Measurements from ENCODE around the gene LMNB1.
"Not testable (repeated sequence)": the region's sequence is repeated elsewhere in the genome, so short reads cannot be mapped to it uniquely, and the experiment has no call there.

The LMNB1 gene, protein sequence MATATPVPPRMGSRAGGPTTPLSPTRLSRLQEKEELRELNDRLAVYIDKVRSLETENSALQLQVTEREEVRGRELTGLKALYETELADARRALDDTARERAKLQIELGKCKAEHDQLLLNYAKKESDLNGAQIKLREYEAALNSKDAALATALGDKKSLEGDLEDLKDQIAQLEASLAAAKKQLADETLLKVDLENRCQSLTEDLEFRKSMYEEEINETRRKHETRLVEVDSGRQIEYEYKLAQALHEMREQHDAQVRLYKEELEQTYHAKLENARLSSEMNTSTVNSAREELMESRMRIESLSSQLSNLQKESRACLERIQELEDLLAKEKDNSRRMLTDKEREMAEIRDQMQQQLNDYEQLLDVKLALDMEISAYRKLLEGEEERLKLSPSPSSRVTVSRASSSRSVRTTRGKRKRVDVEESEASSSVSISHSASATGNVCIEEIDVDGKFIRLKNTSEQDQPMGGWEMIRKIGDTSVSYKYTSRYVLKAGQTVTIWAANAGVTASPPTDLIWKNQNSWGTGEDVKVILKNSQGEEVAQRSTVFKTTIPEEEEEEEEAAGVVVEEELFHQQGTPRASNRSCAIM

GRCh38 chr5:126776499-126777256, at the start of gene LMNB1:
LMNB1 (plus strand) TSS chr5:126777136; CDS start chr5:126777509, 373 bp downstream.
- DNase-seq (ENCODE audit: low read depth, low spot score), result peak; percentile 98

DNA sequence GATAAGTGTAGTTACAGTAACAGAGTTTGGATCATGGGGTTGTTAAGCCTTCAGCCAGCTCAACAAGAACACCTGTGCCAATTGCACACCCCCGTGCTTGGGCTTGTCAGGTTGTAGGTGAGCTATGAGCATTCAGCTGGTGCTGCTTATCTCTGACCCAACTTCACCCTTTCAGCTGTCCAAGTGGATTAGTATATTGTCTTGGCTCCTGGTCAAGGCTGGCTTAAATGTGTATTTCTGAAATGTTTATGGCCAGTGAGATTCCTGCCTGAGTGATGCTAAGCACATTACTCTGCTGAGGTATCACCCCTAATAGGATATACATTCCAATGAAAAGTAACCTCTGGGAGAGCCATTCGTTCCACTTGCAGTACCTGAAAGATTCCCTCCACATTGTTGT, 44.2 kb upstream of the LMNB1 start:
- DNase-seq (ENCODE audit: low read depth, low spot score), result no peak

GRCh38 chr5:126734573-126734972, 42.4 kb upstream of the LMNB1 start:
- not testable (repeated sequence) for DNase-seq (ENCODE audit: low read depth, low spot score)

DNA sequence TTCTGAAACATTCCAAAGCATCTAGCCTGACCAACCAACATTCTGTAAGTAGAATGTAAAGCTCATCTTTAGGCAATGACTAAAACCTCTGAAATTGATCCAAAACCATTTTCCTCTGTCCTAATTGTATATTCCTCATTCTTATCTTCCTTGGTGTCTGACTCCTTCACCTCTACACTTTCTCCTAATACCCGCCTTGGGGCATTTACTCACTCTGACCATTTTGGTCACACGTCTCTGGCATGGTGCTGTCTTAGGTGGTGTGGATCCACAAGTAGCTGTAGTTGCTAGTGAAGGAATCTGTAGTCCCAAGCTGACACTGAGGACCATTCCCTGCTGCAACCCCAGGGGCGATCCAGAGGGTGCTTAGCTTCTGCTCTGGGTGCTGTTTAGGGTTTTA, 40.8 kb upstream of the LMNB1 start:
- DNase-seq (ENCODE audit: low read depth, low spot score), result no peak

DNA sequence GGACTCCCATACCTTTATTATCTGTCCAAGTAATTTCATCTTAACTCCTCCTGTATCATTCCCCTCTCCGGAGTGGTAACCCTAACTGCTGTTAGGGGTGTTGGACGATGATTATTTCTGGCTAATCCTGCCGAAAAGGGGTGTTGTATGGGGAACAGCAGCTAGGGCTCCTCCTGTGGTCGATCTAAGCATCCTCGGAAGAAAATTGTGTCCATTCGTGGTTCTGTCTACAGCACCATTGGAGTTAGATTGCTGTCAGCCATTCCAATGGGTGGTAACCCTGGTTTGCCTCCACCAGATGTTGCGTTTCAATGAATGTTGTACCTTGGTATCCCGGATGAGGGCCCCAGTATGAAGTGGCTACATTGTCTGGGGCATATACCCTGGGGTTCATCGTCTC, 35.6 kb upstream of the LMNB1 start:
- DNase-seq (ENCODE audit: low read depth, low spot score), result no peak

GRCh38 chr5:126742425-126742824, 34.5 kb upstream of the LMNB1 start:
- no peak for DNase-seq (ENCODE audit: low read depth, low spot score)

DNA sequence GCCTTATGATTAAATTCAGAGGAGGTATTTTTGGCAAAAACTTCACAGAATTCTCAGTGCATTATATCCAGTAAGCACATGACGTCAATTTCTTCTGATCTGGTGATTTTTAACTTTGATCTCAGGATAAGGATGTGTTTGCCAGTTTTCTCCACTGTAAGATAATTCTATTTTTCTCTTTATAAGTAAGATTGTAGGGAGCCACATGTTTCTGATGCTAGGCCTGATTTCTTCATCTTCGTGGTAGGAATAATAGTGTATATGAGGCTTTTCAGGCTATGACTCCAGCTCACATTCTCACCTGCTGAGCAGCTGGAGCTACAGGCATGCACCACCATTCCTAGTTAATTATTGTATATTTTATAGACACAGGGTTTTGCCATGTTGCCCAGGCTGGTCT, 32.1 kb upstream of the LMNB1 start:
- no peak for DNase-seq (ENCODE audit: low read depth, low spot score)

GRCh38 chr5:126745259-126745992, 31.5 kb upstream of the LMNB1 start:
- DNase-seq (ENCODE audit: low read depth, low spot score), result no peak

DNA sequence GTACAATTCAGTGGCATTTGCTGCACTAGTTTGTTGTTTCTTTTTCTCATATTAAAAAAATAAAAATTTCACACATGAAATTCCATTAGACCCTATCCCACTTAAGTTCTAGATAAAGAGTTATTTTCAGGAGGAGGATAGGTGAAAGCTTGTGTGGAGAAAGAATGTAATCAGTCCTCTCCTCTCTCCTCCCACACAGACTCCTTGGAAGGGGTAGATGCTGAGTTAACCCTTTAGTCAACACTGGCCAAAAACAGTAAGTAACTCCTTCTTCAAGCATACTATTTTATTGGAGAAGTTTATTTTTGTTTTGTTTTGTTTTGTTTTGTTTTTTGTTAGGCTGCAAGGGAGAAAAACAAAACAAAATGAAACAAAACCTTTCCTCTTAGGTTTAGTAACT, 30.6 kb upstream of the LMNB1 start:
- DNase-seq (ENCODE audit: low read depth, low spot score), result no peak

DNA sequence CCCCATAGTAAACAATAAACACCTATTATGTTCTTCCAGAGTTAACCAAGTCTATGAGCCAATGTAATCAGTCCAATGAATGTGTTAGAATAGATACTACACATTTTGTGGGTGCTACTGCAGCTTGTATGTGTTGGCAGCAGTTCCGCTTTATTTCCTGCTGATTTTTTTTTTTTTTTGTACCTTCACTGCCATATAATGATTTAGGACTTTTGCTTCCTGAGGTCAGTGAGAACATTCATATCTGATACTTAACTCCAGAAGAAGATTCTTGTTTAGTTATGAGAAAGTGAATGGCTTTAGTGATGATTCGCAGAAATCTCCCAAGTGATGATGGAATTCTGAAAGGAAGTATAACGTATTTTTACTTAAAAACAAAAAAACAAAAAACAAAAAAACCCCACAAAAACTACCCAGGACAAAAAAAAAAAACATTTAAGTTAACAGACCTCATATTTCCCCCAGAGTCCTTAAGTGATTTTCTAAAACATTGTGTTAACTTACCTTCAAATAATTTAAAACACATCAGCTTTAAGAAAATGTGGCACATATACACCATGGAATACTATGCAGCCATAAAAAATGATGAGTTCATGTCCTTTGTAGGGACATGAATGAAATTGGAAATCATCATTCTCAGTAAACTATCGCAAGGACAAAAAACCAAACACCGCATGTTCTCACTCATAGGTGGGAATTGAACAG, 24.7 kb upstream of the LMNB1 start:
- DNase-seq (ENCODE audit: low read depth, low spot score), result no peak

DNA sequence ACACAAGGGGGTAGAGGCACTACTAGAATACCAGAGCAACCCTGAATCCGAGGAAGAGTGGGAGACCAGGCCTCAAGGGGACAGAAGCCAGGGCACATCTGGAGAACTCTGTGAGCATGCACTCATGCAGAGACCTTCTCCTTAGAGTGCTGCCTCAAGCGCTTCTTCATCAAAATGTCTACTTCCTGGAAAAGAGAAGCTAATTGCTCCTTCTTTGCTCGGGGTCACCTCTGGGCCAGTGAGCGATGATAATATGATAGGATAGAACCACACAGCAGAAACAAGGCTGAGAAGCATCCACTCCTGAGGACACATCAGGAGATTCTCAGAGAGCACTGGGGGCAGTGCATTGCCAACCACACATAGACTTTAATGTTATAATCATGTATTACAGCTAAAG, 23.7 kb upstream of the LMNB1 start:
- DNase-seq (ENCODE audit: low read depth, low spot score), result no peak

GRCh38 chr5:126754609-126755008, 22.3 kb upstream of the LMNB1 start:
- no peak for DNase-seq (ENCODE audit: low read depth, low spot score)

GRCh38 chr5:126755593-126755992, 21.3 kb upstream of the LMNB1 start:
- no peak for DNase-seq (ENCODE audit: low read depth, low spot score)

DNA sequence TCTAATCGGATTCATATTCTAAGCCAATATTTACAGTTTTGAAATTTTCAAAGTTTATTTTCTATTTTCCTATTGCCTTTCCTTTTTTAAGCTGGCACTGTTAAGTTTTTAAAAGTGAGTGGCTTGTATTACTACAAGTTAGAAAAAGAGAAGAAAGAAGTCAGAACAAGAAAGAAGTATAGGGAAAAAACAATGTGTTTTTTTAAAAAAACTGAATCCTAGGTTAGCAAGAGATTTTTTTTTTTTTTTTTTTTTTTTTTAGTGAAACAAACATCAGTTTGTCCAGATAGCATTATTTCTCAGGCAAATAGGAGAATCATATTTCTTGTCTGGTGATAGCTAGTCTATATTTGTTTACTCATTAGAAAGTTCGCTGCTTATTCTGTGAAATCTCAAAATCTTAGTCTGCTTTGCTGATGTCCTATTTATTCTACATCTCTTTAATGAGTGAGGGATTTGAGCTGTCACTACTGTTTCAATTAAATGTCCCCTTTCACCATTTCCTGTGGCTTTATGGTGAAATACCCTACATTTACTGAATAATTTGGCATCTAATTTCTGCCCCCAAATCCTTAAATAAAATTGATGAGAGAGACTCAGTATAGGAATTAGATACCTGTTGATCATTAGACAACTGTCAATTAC, 19.1 kb upstream of the LMNB1 start:
- DNase-seq (ENCODE audit: low read depth, low spot score), result no peak

- no peak for DNase-seq (ENCODE audit: low read depth, low spot score)
Observed at GRCh38 chr5:126763371-126763770, 13.6 kb upstream of the LMNB1 start.

DNA sequence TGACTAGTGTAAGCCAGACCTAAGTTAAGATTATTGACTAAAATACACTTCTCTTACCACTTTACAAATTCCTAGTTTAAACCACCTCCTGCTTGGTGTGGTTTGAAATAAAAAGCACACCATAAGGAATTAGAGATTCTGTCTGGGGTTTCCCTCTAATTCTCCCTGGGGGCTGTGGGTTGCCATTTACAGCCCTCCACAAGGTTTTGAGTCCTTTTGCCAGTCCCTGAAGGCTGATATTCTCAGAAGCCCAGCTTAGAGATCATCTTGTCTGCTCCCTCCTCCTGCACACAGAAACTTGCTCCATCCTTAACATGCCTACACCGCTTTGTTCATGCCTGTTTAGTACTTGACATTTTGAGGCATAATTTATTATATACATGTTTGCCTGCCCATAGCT, 7.2 kb upstream of the LMNB1 start:
- no peak for DNase-seq (ENCODE audit: low read depth, low spot score)

DNA sequence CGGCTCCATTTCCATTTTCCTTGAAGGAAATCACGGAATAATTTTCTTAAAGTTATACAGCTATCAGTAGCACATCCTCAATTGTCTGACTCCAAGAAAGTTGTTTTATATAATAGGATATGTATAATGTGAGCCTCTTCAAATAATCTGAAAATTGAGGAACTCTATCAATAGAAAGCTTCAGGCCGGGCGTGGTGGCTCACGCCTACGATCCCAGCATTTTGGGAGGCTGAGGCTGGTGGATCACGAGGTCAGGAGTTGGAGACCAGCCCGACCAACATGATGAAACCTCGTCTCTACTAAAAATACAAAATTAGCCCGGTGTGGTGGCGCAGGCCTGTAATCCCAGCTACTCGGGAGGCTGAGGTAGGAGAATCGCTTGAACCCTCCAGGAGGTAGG, 3.4 kb upstream of the LMNB1 start:
- not testable (repeated sequence) for DNase-seq (ENCODE audit: low read depth, low spot score)

DNA sequence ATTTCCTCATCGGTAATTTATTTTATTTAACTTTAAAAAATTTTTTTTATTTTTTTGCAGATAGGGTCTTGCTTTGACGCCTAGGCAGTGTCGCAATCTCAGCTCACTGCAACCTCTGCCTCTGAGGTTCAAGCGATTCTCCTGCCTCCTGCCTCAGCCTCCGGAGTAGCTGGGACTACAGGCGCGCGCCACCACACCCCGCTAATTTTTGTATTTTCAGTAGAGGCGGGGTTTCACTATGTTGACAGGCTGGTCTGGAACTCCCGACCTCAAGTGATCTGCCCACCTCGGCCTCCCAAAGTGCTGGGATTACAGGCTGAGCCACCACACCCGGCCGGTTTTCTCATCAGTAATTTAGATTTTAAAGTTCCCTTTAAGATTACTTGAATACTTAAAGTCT, 2.3 kb upstream of the LMNB1 start:
- not testable (repeated sequence) for DNase-seq (ENCODE audit: low read depth, low spot score)

- peak; percentile 86 for DNase-seq (ENCODE audit: low read depth, low spot score)
Observed at GRCh38 chr5:126777257-126777974, 480 bp downstream of the LMNB1 start.
